GM21390 (cell line): ENCODE results near the gene WWOX.

Source experiments
- ATAC-seq: cut with Tn5 transposase; IDR thresholded peaks from one replicate; pipeline ENCODE4 v1.9.1; 2021; ENCODE audit not compliant: unreplicated experiment

WWOX gene

DNA sequence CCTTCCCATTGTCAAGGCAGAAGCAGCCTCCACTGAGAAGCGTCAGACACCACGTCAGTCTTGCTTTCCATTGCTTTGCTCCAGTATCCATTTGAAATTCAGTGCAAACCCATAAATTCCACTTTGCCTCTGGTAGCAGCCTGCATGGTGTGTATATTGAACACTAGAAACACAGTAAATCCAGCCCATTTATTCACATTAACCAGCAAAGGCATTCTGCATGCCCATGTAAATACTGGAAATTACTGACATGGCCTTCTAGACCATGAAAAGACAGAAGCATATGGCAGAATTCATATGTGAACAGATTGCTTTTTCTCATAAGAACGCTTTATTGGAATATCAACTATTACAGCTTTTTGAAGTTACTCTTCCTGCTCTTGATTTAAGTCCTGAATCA lies 595.0 kb downstream of the WWOX start:
- no peak for ATAC-seq

DNA sequence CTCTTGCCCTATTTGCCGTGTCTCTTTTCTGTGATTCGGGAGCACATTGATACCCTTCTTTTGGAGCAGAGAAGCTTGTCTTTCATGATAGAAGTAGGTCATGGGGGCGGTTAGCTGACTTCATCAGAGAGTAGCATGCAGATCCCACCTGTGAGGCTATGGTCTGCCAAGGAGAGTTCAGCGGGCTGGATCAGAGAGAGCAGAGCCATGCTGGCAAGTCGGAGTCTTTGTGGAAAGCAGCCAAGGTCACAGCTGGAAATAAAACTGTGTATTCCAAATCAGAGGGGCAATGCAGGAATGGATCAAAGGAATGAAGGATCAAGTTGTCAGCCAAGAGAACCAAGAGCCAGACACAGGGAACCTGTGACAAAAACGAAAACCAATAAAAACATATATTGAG lies 595.9 kb downstream of the WWOX start:
- ATAC-seq, result no peak

DNA sequence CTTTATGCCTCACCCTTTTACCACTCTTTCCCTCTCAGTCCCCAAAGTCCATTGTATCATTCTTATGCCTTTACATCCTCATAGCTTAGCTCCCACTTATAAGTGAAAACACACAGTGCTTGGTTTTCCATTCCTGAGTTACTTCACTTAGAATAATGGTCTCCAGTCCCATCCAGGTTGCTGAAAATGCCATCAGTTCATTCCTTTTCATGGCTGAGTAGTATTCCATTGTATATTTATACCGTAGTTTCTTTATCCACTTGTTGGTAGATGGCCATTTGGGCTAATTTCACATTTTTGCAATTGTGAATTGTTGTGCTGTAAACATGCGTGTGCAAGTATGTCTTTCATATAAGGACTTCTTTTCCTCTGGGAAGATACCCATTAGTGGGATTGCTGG lies 597.3 kb downstream of the WWOX start:
- ATAC-seq, result no peak

GRCh38 chr16:78697426-78697825 lies 598.0 kb downstream of the WWOX start:
- no peak for ATAC-seq

GRCh38 chr16:78703936-78704335 lies 604.5 kb downstream of the WWOX start:
- ATAC-seq, result no peak

DNA sequence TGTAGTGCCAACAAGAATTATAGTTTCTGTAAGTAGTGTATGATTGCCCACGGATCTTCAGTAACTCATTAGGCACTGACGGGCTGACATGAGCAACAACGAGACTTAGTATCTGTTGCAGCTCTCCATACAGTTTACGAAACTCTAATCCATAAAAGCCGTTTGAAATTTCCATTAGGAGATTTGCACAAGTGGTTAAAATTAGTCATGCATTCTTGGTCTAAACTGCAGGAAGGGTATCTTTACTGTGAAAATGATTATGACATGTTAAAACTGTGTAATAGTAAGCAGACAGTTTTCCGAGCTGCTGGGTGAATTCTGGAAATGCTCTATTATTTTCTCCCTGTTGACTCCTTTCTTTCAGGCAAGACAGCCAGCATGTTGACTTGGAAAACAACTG lies 605.0 kb downstream of the WWOX start:
- no peak for ATAC-seq

GRCh38 chr16:78705694-78706093 lies 606.2 kb downstream of the WWOX start:
- ATAC-seq, result no peak

GRCh38 chr16:78706637-78707036 lies 607.2 kb downstream of the WWOX start:
- ATAC-seq, result no peak

DNA sequence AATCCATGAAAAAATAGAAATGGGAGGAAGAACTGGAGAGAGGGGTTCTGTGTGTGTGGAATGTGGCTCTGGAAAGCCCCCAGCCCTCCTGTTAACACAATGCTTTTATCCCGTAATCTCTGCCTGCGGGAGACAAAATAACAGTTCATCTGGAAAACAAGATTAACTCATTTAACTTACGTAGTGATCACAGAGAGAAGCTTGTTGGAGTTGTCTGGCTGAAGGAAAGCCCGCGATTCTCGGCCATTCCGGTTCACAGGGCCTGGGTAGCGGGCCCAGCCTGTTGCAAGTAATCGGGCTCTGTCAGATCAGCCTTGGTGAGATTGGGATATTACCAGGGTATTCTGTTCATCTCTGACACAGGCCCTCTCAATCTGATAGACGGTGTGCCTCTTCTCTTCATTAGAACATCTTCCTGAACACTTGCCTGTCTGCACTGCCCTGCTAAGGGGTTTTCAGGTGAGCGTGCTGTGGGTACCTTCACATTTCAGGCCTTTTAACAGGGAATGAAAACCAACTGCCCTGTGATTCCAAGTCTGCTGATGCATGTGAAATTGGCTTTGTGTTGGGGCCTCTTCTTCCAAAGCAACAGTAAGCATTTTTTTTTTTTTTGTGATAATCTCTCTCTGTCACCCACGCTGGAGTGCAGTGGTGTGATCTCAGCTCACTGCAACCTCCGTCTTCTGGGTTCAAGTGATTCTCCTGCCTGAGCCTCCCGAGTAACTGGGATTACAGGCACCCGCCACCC lies 609.9 kb downstream of the WWOX start:
- ATAC-seq, result no peak

DNA sequence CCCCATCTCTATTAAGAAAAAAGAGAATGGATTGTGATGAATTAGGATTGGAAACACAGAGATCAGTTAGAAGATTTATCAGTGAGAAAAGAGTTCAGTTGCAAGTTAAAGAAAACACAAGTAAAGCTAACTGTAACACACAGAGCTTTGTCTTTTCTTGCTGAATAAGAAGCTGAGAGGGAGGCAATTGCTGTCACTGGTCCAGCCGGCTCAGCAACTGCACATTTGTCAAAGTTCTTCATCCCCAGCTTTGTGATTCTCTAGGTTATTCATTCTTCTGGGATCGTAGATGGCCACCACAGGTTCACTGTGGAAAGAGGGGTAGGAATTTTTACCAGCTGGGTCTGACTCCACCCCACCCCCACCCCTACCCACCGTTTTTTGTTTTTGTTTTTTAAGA lies 615.7 kb downstream of the WWOX start:
- ATAC-seq, result no peak

GRCh38 chr16:78715673-78716072 lies 616.2 kb downstream of the WWOX start:
- no peak for ATAC-seq

DNA sequence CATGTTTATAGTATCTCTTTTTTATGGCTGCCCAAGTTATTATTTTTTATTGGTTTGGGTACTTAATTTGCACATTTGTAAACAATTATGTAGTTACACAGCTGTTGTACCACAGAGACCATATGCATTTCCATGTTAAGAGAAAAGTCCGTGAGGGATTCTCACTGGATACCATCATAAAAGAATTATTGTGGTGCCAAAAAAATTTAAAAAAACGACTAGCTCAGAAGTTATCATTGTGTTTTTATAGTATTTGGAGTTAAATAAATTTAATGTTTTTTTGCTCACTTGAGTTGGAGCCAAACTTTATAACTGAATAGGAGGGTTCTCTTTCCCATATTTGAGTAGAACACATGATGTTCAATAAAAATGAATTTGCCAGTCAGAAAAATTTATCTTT lies 618.7 kb downstream of the WWOX start:
- ATAC-seq, result no peak

GRCh38 chr16:78720416-78720815 lies 621.0 kb downstream of the WWOX start:
- ATAC-seq, result no peak

- ATAC-seq, result no peak
Measured at GRCh38 chr16:78727536-78727935, 628.1 kb downstream of the WWOX start.

DNA sequence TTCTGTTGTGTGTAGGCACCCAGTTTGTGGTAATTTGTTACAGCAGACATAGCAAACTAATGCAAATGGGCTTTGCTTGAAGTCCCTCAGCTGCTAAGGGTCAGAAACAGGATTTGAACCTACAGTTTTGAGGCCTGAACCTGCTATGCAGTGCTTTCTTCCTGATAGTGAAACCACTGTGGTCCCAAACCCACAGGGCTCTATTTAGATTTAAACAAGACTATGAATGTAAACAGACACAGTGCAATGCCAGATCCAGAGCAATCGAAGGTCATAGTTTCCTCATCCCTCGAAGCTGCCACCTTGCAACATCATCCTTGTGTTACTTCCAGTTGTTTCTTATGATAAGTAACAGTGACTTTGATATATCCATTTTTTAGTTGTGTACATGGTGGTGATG lies 630.2 kb downstream of the WWOX start:
- ATAC-seq, result peak; percentile 67

DNA sequence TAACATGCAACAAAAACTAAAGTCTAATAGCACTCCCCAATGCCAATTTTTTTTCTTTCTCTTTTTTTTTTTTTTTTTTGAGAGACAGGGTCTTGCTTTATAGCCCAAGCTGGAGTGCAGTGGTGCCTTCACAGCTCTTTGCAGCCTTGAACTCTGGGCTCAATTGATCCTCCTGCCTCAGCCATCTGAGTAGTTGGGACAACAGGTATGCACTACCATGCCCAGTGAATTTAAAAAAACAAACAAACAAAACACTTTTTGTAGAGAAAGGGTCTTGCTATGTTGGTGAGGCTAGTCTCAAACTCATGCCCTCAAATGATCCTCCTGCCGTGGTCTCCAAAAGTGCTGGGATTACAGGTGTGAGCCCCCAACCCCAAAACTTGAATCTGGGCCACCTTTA lies 632.3 kb downstream of the WWOX start:
- ATAC-seq, result no peak

DNA sequence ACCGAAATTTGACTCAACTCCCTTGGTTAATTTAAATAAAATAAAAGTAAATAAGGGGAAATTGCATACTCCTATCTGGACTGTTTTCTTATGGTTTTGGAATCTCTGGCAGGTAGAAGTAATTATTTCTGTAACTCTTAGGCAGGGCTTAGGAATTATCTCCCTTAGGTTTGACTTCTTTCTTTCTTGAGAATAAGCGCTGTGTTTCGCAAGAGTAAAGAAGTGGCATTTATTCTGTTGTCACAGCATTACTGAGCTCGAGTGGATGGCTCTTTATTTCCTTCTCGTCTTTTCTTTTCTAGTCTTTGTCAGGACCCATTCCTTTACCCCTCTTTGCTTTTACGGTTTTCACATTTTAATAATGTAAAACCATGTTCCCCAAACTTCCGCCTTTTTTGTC lies 633.2 kb downstream of the WWOX start:
- ATAC-seq, result no peak

- ATAC-seq, result no peak
Measured at GRCh38 chr16:78735337-78735736, 635.9 kb downstream of the WWOX start.

DNA sequence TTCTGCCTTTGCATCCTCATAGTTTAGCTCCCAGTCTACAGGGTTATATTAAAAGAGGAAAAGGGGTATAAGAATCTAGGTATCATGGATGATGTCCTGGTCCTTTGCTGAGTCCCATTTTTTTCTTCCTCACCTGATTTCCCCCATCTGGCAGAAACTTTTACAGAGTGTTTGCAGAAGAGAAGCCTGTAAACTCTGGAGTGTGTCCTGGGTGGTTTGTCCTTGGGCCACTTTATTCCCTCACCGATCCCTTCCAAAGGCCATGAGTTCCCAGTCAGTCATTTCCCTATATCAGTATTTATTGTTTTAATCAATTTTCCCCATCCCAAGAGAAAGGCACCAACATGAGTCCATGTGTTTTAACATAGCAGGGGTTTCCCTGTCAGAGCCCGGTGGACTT lies 638.2 kb downstream of the WWOX start:
- ATAC-seq, result no peak

- ATAC-seq, result no peak
Measured at GRCh38 chr16:78738557-78738956, 639.1 kb downstream of the WWOX start.

DNA sequence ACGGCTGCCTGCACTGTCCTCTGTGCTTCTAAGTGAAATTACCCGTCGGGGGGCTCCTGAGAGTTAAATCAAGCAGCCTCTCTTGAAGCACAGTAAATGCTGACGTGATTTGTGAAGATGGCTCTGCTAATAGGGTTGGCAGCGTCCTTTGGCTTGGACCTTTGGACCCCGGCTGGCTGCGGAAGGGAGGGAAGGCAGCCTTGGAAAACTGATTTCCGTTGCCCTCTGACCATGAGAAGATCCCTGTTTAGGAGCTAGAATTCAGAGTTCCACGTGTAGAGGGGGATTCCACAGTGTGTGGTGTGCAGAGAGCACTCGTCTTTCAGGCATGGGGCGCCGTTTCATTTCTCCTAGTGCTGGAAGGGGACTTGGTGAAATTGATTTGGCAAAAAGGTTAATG lies 640.8 kb downstream of the WWOX start:
- ATAC-seq, result no peak

DNA sequence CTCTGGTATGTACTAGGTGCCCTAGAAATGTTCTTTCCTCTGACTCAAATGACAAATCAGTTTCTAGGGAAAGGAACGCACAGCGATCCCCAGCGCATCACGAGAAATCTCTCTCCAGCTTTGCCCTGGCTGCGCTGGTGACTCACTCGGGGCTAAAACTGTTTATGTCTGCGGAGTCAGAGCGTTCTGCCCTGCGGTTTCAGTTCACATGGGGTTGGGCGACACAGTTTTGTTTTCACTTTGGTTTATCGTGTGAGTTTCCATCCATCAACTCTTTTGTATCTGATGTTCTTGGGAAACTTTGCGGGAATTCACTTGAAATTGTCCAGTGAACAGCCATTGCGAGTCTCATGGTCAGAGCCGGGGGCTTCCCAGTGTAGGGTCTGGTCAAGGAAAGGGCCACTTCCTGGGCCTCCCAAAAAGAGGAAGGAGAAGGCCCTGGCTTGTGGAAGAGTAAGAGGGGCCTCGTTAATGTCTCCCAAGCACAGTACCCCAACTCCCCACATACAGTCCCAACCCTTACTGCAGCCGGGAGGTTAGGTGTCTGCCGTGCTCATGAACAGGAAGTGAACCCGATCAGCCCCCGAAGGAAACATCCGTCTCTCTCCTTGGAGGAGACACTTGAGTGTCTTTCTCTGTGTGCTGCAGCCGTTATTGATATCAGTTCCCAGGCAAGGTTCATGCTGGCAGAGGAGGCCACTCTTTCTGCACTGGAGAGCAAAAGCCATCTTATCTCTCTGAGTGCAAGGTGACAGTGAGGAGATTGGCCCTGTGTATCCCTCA lies 643.2 kb downstream of the WWOX start:
- ATAC-seq, result peak; percentile 97

DNA sequence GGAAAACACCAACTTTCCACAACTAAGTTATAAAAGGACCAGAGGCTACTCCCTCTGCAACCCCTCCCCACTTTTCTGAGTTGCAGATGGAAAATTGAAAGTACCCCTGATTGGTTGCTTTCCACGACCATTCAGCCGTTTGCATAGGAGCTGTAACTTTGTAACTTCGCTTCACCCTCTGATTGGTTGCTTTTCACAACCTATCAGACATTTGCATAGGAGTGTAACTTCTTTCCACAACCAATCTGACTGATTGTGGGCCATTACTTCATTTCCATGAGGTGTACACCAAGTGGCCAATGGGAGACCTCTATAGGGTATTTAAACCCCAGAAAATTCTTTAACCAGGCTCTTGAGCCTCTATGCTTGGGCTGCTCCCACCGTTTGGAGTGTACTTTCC lies 644.1 kb downstream of the WWOX start:
- ATAC-seq, result no peak
